Stomach (tissue), 4 donors: ENCODE measurements around the gene COLQ.

Experiments
- EP300 ChIP-seq: sonication (generic); formaldehyde crosslinking; IDR thresholded peaks from one replicate; pipeline ENCODE4 v1.6.1; 2017; ENCODE audit warnings: antibody characterized with exemption
- POLR2A ChIP-seq, 4 donors: fragments of 450-650 bp; IDR thresholded peaks; one replicate each; pipeline ENCODE4 v1.6.1; 2016; ENCODE audit warnings: antibody characterized with exemption in 4 of 4, control low read depth in 2 of 4, mild to moderate bottlenecking in 1 of 4, moderate library complexity in 1 of 4
- POLR2AphosphoS5 ChIP-seq, 3 donors: sonication (generic); formaldehyde crosslinking; IDR thresholded peaks; one replicate each; pipeline ENCODE4 v1.6.1; 2016; ENCODE audit warnings: antibody characterized with exemption in 3 of 3
- TF ChIP-seq, protein P1 (sequence below), 7 experiments: fragments of 450-650 bp in 4 of 7; fragments of 200-600 bp in 3 of 7; sonication (generic) in 3 of 7; IDR thresholded peaks; one replicate each; pipeline ENCODE4 v1.5.1; 2016 to 2019; ENCODE audit warnings: antibody characterized with exemption in 7 of 7, control low read depth in 2 of 7, mild to moderate bottlenecking in 1 of 7

DNA sequence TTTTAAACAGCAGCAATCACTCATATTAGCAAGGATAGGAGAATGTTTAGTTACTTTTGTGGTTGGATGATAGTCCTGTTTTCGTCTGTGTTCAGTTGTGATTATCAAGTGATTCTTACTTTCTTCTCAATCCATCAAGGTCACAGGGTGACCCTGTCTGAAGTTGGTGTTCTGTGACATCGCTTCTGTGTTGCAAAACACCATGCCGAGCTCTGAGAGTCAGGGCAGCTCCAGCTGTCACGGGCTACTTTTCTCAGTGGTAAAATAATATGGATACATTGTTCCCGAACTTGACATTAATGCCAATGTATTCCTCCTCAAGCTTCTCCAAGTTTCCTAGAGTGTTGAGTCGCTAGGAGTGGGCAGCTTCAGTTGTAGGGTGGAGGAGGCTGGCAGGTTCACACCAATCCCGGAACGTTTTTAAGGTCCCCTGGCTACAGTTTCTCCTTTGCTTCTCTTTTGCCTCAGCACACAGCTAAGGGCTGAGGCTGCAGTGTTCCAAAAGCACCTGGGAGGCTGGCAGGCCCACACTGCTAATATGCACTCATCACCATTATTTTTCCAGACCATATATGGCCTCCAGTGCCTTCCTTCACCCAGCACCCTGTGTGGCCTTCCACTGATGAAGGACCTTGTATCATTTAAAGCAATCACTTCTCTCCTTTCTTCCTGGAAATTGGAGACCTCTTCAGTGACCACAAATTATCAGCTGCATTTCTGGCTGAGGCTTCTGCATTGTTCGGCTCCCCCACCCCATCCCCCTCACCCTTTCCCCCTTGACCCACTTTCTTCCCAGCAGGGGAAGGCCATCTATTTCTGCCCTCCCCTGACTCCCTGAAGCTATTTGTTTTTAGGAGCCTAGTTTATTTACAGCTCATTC, 25.8 kb downstream of the COLQ start:
- TF ChIP-seq, protein P1, sequence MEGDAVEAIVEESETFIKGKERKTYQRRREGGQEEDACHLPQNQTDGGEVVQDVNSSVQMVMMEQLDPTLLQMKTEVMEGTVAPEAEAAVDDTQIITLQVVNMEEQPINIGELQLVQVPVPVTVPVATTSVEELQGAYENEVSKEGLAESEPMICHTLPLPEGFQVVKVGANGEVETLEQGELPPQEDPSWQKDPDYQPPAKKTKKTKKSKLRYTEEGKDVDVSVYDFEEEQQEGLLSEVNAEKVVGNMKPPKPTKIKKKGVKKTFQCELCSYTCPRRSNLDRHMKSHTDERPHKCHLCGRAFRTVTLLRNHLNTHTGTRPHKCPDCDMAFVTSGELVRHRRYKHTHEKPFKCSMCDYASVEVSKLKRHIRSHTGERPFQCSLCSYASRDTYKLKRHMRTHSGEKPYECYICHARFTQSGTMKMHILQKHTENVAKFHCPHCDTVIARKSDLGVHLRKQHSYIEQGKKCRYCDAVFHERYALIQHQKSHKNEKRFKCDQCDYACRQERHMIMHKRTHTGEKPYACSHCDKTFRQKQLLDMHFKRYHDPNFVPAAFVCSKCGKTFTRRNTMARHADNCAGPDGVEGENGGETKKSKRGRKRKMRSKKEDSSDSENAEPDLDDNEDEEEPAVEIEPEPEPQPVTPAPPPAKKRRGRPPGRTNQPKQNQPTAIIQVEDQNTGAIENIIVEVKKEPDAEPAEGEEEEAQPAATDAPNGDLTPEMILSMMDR (IDR thresholded peaks at IDR 0.05), result no peak
- TF ChIP-seq POLR2A (IDR thresholded peaks at IDR 0.05), result no peak
- no peak for TF ChIP-seq EP300
- no peak for TF ChIP-seq POLR2AphosphoS5 (IDR thresholded peaks at IDR 0.05)
